Sigmoid colon (tissue), 7 donors: Measurements from ENCODE around the gene PPP1R3C. TPM values are rescaled to one million over a fixed set of nuclear protein-coding genes. Genes with fewer than 3 reads are reported as not detected.
A peak's percentile ranks its signal among the peaks of the same experiment; 100 is the strongest.

Experiments
- DNase-seq: peaks from one replicate; pipeline ENCODE4 v3.0.0-alpha.2; 2019
- H3K27ac ChIP-seq, 4 donors: fragments of 200-600 bp; sonication (generic); one replicate each; pipeline ENCODE4 v1.5.1; 2016 to 2019; ENCODE audit warnings: mild to moderate bottlenecking in 1 of 4
- H3K27me3 ChIP-seq, 3 donors: fragments of 200-600 bp; sonication (generic); one replicate each; pipeline ENCODE4 v1.5.1; 2019; ENCODE audit warnings: mild to moderate bottlenecking in 1 of 3
- H3K36me3 ChIP-seq, 4 donors: fragments of 200-600 bp; sonication (generic); one replicate each; pipeline ENCODE4 v1.5.1; 2016 to 2019
- H3K4me1 ChIP-seq, 4 donors: fragments of 200-600 bp; sonication (generic); one replicate each; pipeline ENCODE4 v1.5.1; 2017 to 2019
- H3K4me3 ChIP-seq, 4 donors: fragments of 200-600 bp; sonication (generic); one replicate each; pipeline ENCODE4 v1.5.1; 2017 to 2019; ENCODE audit warnings: mild to moderate bottlenecking in 2 of 4, moderate library complexity in 1 of 4
- H3K9me3 ChIP-seq, 4 donors: fragments of 200-600 bp in 3 of 4; sonication (generic) in 3 of 4; one replicate each; pipeline versions ENCODE4 v1.5.1 to v1.6.1; 2013 to 2019
- CTCF ChIP-seq, 4 experiments: fragments of 450-650 bp in 3 of 4; fragments of 200-600 bp in 1 of 4; IDR thresholded peaks; one replicate each; pipeline ENCODE4 v1.5.1; 2016 to 2019; ENCODE audit warnings: antibody characterized with exemption in 4 of 4, mild to moderate bottlenecking in 3 of 4, moderate library complexity in 2 of 4
- EP300 ChIP-seq, 4 donors: sonication (generic); formaldehyde crosslinking; IDR thresholded peaks; one replicate each; pipeline ENCODE4 v1.6.1; 2017; ENCODE audit warnings: antibody characterized with exemption in 4 of 4
- POLR2A ChIP-seq, 2 donors: fragments of 450-650 bp; IDR thresholded peaks; one replicate each; pipeline ENCODE4 v1.6.1; 2016; ENCODE audit warnings: antibody characterized with exemption in 2 of 2, mild to moderate bottlenecking in 2 of 2, moderate library complexity in 2 of 2
- POLR2AphosphoS5 ChIP-seq, 4 donors: sonication (generic); formaldehyde crosslinking; IDR thresholded peaks; one replicate each; pipeline ENCODE4 v1.6.1; 2017; ENCODE audit warnings: antibody characterized with exemption in 4 of 4
- WGBS, 2 donors: extraction: QIAGEN DNeasy Blood & Tissue Kit; methylation state at CpG; one replicate each; pipeline ENCODE4 v1.1.7; 2013; 5-methylcytosine and 5-hydroxymethylcytosine counted together
- intact Hi-C: fragments of 100-400 bp; cut with DNase I; formaldehyde crosslinking; loops from one replicate; pipeline ENCODE4 v1.15.1; 2023
- polyA plus RNA-seq, 3 donors: library from polyadenylated mRNA; stranded (reverse); fragments of 200-250 nt; gene quantifications; one replicate each; pipeline ENCODE4 v1.2.3, GENCODE V29; 2013
- total RNA-seq, 4 donors: library from RNA; depleted of rRNA; stranded (reverse); fragments of >200 nt; gene quantifications; one replicate each; pipeline ENCODE4 v1.1.0, GENCODE V29; 2016
- donor health status: healthy with polysubstance abuse.
- donor health status: Bipolar disorder and iron deficiency.
- donor health status: healthy.

The PPP1R3C gene
- total and polyA plus RNA-seq, 7 donors, result 1.9 to 40.0 (median 23.7) TPM

- intact Hi-C loops, result no loop called here
- TF ChIP-seq POLR2AphosphoS5 (IDR thresholded peaks at IDR 0.05) (peak; percentile 31 to 76 (median 60)), POLR2A (IDR thresholded peaks at IDR 0.05) (no peak), CTCF (IDR thresholded peaks at IDR 0.05) (no peak), EP300 (IDR thresholded peaks at IDR 0.05) (peak in 2 of 4 donors; percentile 49 to 51)
- no peaks in the 10 kb centered on the region for H3K27me3 ChIP-seq
- WGBS, 2 donors, result 2 to 53% methylated on average over 1 of the region's 1 CpG
- no peak for DNase-seq
- H3K4me1 ChIP-seq, result peaks cover 0 to 50% (median 48%) of the 10 kb centered on the region in 4 donors
- H3K4me3 ChIP-seq, result no peak overlapping the region
- no peaks in the 10 kb centered on the region for H3K36me3 ChIP-seq
- H3K27ac ChIP-seq, result peak overlapping the region; percentile 72 to 95 (median 83)
- H3K9me3 ChIP-seq, result no peaks in the 10 kb centered on the region
Observed at GRCh38 chr10:91596825-91597196, 36.1 kb downstream of the PPP1R3C start.

DNA sequence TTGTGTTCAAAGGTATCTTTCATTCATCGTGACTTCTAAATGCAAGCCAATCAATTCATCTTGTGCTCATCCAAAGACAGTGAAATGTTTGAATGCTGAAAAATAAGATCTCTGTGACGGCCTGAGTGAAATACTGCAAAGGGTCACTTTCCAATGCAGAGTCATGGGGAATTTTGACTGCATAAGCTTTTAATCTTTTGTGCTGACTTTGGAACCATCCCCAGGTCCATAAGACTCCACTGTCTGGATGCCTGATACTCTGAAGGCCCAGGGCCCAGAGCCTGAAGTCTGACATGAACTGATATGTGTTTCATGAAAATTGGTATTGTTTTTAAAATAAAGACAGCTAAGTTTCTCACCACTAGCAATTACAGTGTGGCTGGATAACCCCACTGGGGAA, 39.0 kb downstream of the PPP1R3C start:
- peak overlapping the region; percentile 85 to 95 (median 90) for H3K27ac ChIP-seq
- WGBS, 2 donors, result 79 to 86% methylated on average over 2 of the region's 2 CpGs

GRCh38 chr10:91593366-91593765, 39.5 kb downstream of the PPP1R3C start:
- Histone ChIP-seq H3K27ac (peak overlapping the region; percentile 85 to 95 (median 90)), H3K27me3 (no peaks in the 10 kb centered on the region), H3K4me3 (no peak overlapping the region), H3K4me1 (peaks cover 0 to 78% (median 75%) of the 10 kb centered on the region in 4 donors), H3K36me3 (no peaks in the 10 kb centered on the region), H3K9me3 (no peaks in the 10 kb centered on the region)
- 35 to 71% methylated on average over 8 of the region's 8 CpGs for WGBS, 2 donors
- intact Hi-C loops, result no loop called here
- no peak for DNase-seq
- no peak for TF ChIP-seq POLR2AphosphoS5 (IDR thresholded peaks at IDR 0.05)
- no peak for TF ChIP-seq EP300 (IDR thresholded peaks at IDR 0.05)
- TF ChIP-seq CTCF (IDR thresholded peaks at IDR 0.05), result no peak
- no peak for TF ChIP-seq POLR2A (IDR thresholded peaks at IDR 0.05)

More for the DNA sequence above, 39.0 kb downstream of the PPP1R3C start:
- Histone ChIP-seq H3K4me1 (peaks cover 0 to 78% (median 75%) of the 10 kb centered on the region in 4 donors), H3K4me3 (no peak overlapping the region), H3K9me3 (no peaks in the 10 kb centered on the region), H3K27me3 (no peaks in the 10 kb centered on the region), H3K36me3 (no peaks in the 10 kb centered on the region)
- no peak for DNase-seq
- intact Hi-C loops, result no loop called here
- no peak for TF ChIP-seq POLR2A (IDR thresholded peaks at IDR 0.05)
- no peak for TF ChIP-seq EP300 (IDR thresholded peaks at IDR 0.05)
- TF ChIP-seq CTCF (IDR thresholded peaks at IDR 0.05), result no peak
- TF ChIP-seq POLR2AphosphoS5 (IDR thresholded peaks at IDR 0.05), result no peak

- Histone ChIP-seq H3K27me3 (no peaks in the 10 kb centered on the region), H3K4me1 (peaks cover 2 to 78% (median 75%) of the 10 kb centered on the region in 4 donors), H3K36me3 (no peaks in the 10 kb centered on the region), H3K9me3 (no peaks in the 10 kb centered on the region), H3K4me3 (no peak overlapping the region), H3K27ac (peak overlapping the region; percentile 85 to 95 (median 90))
- no peak for DNase-seq
- WGBS, 2 donors, result 12 to 64% methylated on average over 8 of the region's 8 CpGs
- TF ChIP-seq POLR2AphosphoS5 (IDR thresholded peaks at IDR 0.05) (no peak), EP300 (IDR thresholded peaks at IDR 0.05) (no peak), CTCF (IDR thresholded peaks at IDR 0.05) (no peak), POLR2A (IDR thresholded peaks at IDR 0.05) (no peak)
- intact Hi-C loops, result no loop called here
Observed at GRCh38 chr10:91592266-91592975, 40.5 kb downstream of the PPP1R3C start.
